Sigmoid colon (tissue), 7 donors: Measurements from ENCODE around the gene ALDH16A1. TPM values are rescaled to one million over a fixed set of nuclear protein-coding genes. Genes with fewer than 3 reads are reported as not detected.

ENCODE experiments used
- DNase-seq: peaks from one replicate; pipeline ENCODE4 v3.0.0-alpha.2; 2019
- H3K27ac ChIP-seq, 4 donors: fragments of 200-600 bp; sonication (generic); one replicate each; pipeline ENCODE4 v1.5.1; 2016 to 2019; ENCODE audit warnings: mild to moderate bottlenecking in 1 of 4
- H3K27me3 ChIP-seq, 3 donors: fragments of 200-600 bp; sonication (generic); one replicate each; pipeline ENCODE4 v1.5.1; 2019; ENCODE audit warnings: mild to moderate bottlenecking in 1 of 3
- H3K36me3 ChIP-seq, 4 donors: fragments of 200-600 bp; sonication (generic); one replicate each; pipeline ENCODE4 v1.5.1; 2016 to 2019
- H3K4me1 ChIP-seq, 4 donors: fragments of 200-600 bp; sonication (generic); one replicate each; pipeline ENCODE4 v1.5.1; 2017 to 2019
- H3K4me3 ChIP-seq, 4 donors: fragments of 200-600 bp; sonication (generic); one replicate each; pipeline ENCODE4 v1.5.1; 2017 to 2019; ENCODE audit warnings: mild to moderate bottlenecking in 2 of 4, moderate library complexity in 1 of 4
- H3K9me3 ChIP-seq, 4 donors: fragments of 200-600 bp in 3 of 4; sonication (generic) in 3 of 4; one replicate each; pipeline versions ENCODE4 v1.5.1 to v1.6.1; 2013 to 2019
- CTCF ChIP-seq, 4 experiments: fragments of 450-650 bp in 3 of 4; fragments of 200-600 bp in 1 of 4; IDR thresholded peaks; one replicate each; pipeline ENCODE4 v1.5.1; 2016 to 2019; ENCODE audit warnings: antibody characterized with exemption in 4 of 4, mild to moderate bottlenecking in 3 of 4, moderate library complexity in 2 of 4
- EP300 ChIP-seq, 4 donors: sonication (generic); formaldehyde crosslinking; IDR thresholded peaks; one replicate each; pipeline ENCODE4 v1.6.1; 2017; ENCODE audit warnings: antibody characterized with exemption in 4 of 4
- POLR2A ChIP-seq, 2 donors: fragments of 450-650 bp; IDR thresholded peaks; one replicate each; pipeline ENCODE4 v1.6.1; 2016; ENCODE audit warnings: antibody characterized with exemption in 2 of 2, mild to moderate bottlenecking in 2 of 2, moderate library complexity in 2 of 2
- POLR2AphosphoS5 ChIP-seq, 4 donors: sonication (generic); formaldehyde crosslinking; IDR thresholded peaks; one replicate each; pipeline ENCODE4 v1.6.1; 2017; ENCODE audit warnings: antibody characterized with exemption in 4 of 4
- WGBS, 2 donors: extraction: QIAGEN DNeasy Blood & Tissue Kit; methylation state at CpG; one replicate each; pipeline ENCODE4 v1.1.7; 2013; 5-methylcytosine and 5-hydroxymethylcytosine counted together
- intact Hi-C: fragments of 100-400 bp; cut with DNase I; formaldehyde crosslinking; loops from one replicate; pipeline ENCODE4 v1.15.1; 2023
- polyA plus RNA-seq, 3 donors: library from polyadenylated mRNA; stranded (reverse); fragments of 200-250 nt; gene quantifications; one replicate each; pipeline ENCODE4 v1.2.3, GENCODE V29; 2013
- total RNA-seq, 4 donors: library from RNA; depleted of rRNA; stranded (reverse); fragments of >200 nt; gene quantifications; one replicate each; pipeline ENCODE4 v1.1.0, GENCODE V29; 2016
- donor health status: healthy with polysubstance abuse.
- donor health status: Bipolar disorder and iron deficiency.
- donor health status: healthy.

Gene ALDH16A1
- total and polyA plus RNA-seq, 7 donors, result 14.1 to 44.2 (median 18.0) TPM

- H3K27me3 ChIP-seq, result peaks cover 73 to 100% (median 97%) of the 10 kb centered on the region in 3 donors
- no peak for DNase-seq
- no peak overlapping the region for H3K4me3 ChIP-seq
- peaks cover 0 to 12% (median 10%) of the 10 kb centered on the region in 4 donors for H3K4me1 ChIP-seq
- no peaks in the 10 kb centered on the region for H3K9me3 ChIP-seq
- no peaks in the 10 kb centered on the region for H3K36me3 ChIP-seq
- H3K27ac ChIP-seq, result no peak overlapping the region
- WGBS, 2 donors, result 50% methylated on average over 29 of the region's 29 CpGs
- intact Hi-C loops, result no loop called here
- TF ChIP-seq POLR2AphosphoS5 (IDR thresholded peaks at IDR 0.05), result no peak
- TF ChIP-seq CTCF (IDR thresholded peaks at IDR 0.05), result no peak
- no peak for TF ChIP-seq POLR2A (IDR thresholded peaks at IDR 0.05)
- TF ChIP-seq EP300 (IDR thresholded peaks at IDR 0.05), result no peak
Observed at GRCh38 chr19:49431330-49431749, 21.7 kb upstream of the ALDH16A1 start.

GRCh38 chr19:49432141-49433073 lies 20.6 kb upstream of the ALDH16A1 start:
- DNase-seq, result no peak
- intact Hi-C loops, result no loop called here
- no peaks in the 10 kb centered on the region for H3K9me3 ChIP-seq
- TF ChIP-seq EP300 (IDR thresholded peaks at IDR 0.05) (no peak), POLR2AphosphoS5 (IDR thresholded peaks at IDR 0.05) (no peak), CTCF (IDR thresholded peaks at IDR 0.05) (no peak), POLR2A (IDR thresholded peaks at IDR 0.05) (no peak)
- H3K4me3 ChIP-seq, result no peak overlapping the region
- H3K4me1 ChIP-seq, result peaks cover 0 to 12% (median 10%) of the 10 kb centered on the region in 4 donors
- no peaks in the 10 kb centered on the region for H3K36me3 ChIP-seq
- no peak overlapping the region for H3K27ac ChIP-seq
- peaks cover 71 to 100% (median 97%) of the 10 kb centered on the region in 3 donors for H3K27me3 ChIP-seq
- 9 to 11% methylated on average over 63 of the region's 63 CpGs for WGBS, 2 donors

- H3K36me3 ChIP-seq, result no peaks in the 10 kb centered on the region
- DNase-seq, result no peak
- intact Hi-C loops, result no loop called here
- TF ChIP-seq POLR2AphosphoS5 (IDR thresholded peaks at IDR 0.05) (no peak), POLR2A (IDR thresholded peaks at IDR 0.05) (no peak), CTCF (IDR thresholded peaks at IDR 0.05) (no peak), EP300 (IDR thresholded peaks at IDR 0.05) (no peak)
- peaks cover 0 to 5% (median 3%) of the 10 kb centered on the region in 4 donors for H3K4me1 ChIP-seq
- no peak overlapping the region for H3K27ac ChIP-seq
- 19 to 25% methylated on average over 31 of the region's 31 CpGs for WGBS, 2 donors
- H3K4me3 ChIP-seq, result no peak overlapping the region
- no peaks in the 10 kb centered on the region for H3K9me3 ChIP-seq
- H3K27me3 ChIP-seq, result peaks cover 61 to 100% (median 93%) of the 10 kb centered on the region in 3 donors
Observed at GRCh38 chr19:49433240-49433901, 19.7 kb upstream of the ALDH16A1 start.

GRCh38 chr19:49434907-49435583 lies 18.0 kb upstream of the ALDH16A1 start:
- Histone ChIP-seq H3K36me3 (no peaks in the 10 kb centered on the region), H3K27ac (no peak overlapping the region), H3K9me3 (no peaks in the 10 kb centered on the region), H3K4me3 (no peak overlapping the region), H3K4me1 (no peaks in the 10 kb centered on the region), H3K27me3 (peaks cover 54 to 100% (median 96%) of the 10 kb centered on the region in 3 donors)
- TF ChIP-seq CTCF (IDR thresholded peaks at IDR 0.05), result no peak
- TF ChIP-seq POLR2A (IDR thresholded peaks at IDR 0.05), result no peak
- no peak for TF ChIP-seq POLR2AphosphoS5 (IDR thresholded peaks at IDR 0.05)
- TF ChIP-seq EP300 (IDR thresholded peaks at IDR 0.05), result no peak
- no peak for DNase-seq
- 78 to 88% methylated on average over 18 of the region's 18 CpGs for WGBS, 2 donors
- intact Hi-C loops, result no loop called here
